ENCODE data around the gene COMMD2.

COMMD2 gene

DNA sequence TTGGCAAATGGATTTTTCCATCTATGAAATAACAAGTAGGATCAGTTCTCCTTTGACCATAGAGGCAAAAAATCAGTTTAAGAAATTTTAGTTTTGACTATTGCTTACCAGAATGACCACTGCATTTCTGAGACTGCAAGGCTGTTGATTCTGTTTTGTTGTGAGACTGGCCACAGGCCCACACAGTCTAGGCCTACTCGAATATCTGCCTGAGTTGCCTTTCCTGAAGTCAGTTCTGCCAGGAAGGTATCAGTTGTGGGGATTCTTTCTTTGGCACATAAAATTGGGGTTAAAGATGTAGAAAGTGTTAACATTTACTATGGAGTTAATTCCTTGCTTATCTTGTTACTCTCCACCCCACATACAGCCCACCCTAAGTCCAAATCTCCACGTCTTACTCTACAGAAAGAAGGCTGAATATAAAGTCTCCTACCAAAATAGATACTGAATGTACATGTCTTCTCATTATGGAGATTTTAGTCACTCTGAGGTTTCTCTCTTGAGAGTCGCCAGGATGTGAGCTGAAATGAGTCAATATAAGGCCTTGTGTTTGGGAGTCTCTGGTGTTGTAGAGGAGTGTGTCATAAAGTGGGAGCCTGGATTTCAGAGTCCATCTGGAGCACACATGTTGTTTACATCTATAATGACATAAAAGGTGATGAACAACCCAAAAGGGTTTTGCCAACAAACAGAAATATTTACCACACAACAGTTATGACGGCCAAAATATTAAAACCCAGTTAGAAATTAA lies 49.4 kb downstream of the COMMD2 start:
- no peak for DNase-seq (ENCODE audit: low spot score)

DNA sequence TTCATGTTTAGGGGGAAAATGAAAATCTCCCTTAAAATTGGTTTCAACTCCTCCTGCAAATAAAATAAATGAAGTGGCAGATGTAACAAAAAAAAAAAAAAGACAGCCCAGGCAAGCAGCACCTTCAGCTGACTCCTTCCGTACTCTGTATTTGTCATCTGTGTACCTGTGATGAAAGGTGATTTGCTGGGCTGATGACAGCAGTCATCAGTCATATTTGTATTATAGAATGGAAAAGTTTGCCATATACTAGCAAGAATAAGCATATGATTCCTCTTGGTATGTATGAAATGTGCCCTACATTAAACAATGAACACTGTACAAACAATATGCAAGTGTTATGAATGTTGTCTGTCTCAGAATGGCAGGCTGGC lies 50.3 kb downstream of the COMMD2 start:
- DNase-seq (ENCODE audit: low spot score), result no peak

DNA sequence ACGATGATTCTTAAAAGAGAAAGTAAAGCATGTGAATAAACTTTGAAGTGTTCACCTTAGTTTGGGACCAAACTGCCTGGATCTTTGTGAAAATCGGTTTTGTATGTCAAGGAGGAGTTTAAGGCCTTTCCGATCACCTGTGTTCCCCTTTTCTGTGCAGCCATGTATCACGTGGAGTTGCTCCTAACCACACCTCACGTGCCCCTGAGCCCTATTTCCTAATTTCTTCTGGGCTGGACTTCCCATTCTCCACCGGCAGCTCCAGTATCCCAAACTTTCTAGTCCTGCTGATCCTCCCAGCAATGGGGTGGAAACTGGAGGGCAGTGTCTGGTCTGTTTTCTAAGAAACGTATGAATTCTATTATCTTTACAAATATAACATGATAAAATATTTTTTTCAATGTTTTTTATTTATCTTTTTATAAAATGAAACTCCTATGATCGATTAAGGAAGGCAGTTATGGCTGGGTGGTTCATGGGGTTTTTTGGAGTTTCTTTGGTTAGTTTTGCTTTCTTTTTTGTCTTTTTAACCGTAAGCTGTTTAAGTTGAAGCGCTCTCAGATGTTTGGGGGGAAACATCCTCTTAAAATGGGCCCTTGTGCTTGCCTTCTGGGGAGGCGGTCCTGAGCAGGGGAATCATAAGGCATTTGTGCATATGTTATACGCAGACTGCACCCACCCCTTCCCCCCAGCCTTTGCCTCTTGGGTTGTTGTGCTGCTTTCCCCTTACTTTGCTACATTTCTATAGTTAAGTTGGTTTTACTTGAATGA lies 50.9 kb downstream of the COMMD2 start:
- no peak for DNase-seq (ENCODE audit: low spot score)
